ENCODE measurements around the gene RALB. TPM values are rescaled to one million over a fixed set of nuclear protein-coding genes. Genes with fewer than 3 reads are reported as not detected.

The RALB gene
- total RNA-seq, 1 experiment from 2014 or later, result 35.8 TPM

Other genes starting within 250 kb of the RALB start
- 22.1 and 25.9 TPM in 2 replicates for gene EPB41L5, start 239.8 kb upstream of the RALB start, total RNA-seq (2014; rRNA removed; shearing (Covaris generic))
- gene TMEM185B, start 29.5 kb upstream of the RALB start, total RNA-seq (2014; rRNA removed; shearing (Covaris generic)), result 1.5 and 1.6 TPM in 2 replicates
- not detected in 2 replicates for gene INHBB, start 93.3 kb downstream of the RALB start, total RNA-seq (2014; rRNA removed; shearing (Covaris generic))